ENCODE results near the gene MX2.

DNA sequence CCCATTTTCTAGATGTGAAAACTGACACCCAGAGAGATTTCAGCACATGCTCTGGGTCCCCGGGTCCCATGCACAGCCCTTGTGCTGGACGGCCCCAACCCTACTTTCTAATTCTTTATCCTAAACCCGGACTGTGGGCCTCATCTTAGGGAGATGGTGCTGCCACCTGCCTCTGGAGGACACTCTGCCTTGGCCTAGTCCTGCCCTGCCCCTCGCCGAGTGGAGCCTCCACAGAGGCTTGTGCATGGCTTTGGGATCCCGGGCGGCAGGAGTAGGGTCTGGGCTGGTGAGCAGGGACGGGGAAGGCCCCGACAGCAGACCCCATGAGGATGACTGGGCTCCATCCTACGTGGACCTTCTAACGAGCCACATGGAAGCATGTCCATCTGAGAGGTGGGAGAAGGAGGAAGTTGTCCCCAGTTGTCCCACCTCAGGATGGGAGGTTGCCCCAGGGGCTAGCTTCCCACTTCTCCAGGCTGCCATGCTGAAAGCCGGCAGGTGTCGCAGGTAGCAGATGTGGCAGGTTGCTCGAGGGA is 12.4 kb downstream of the MX2 start:
- TF ChIP-seq, protein P1, sequence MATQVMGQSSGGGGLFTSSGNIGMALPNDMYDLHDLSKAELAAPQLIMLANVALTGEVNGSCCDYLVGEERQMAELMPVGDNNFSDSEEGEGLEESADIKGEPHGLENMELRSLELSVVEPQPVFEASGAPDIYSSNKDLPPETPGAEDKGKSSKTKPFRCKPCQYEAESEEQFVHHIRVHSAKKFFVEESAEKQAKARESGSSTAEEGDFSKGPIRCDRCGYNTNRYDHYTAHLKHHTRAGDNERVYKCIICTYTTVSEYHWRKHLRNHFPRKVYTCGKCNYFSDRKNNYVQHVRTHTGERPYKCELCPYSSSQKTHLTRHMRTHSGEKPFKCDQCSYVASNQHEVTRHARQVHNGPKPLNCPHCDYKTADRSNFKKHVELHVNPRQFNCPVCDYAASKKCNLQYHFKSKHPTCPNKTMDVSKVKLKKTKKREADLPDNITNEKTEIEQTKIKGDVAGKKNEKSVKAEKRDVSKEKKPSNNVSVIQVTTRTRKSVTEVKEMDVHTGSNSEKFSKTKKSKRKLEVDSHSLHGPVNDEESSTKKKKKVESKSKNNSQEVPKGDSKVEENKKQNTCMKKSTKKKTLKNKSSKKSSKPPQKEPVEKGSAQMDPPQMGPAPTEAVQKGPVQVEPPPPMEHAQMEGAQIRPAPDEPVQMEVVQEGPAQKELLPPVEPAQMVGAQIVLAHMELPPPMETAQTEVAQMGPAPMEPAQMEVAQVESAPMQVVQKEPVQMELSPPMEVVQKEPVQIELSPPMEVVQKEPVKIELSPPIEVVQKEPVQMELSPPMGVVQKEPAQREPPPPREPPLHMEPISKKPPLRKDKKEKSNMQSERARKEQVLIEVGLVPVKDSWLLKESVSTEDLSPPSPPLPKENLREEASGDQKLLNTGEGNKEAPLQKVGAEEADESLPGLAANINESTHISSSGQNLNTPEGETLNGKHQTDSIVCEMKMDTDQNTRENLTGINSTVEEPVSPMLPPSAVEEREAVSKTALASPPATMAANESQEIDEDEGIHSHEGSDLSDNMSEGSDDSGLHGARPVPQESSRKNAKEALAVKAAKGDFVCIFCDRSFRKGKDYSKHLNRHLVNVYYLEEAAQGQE (IDR thresholded peaks at IDR 0.05), result no peak
- no peak for TF ChIP-seq EGR1 (IDR thresholded peaks at IDR 0.05; ENCODE audit: low read depth in 2 of 2)
